ENCODE data around the gene FGGY.

Gene FGGY

DNA sequence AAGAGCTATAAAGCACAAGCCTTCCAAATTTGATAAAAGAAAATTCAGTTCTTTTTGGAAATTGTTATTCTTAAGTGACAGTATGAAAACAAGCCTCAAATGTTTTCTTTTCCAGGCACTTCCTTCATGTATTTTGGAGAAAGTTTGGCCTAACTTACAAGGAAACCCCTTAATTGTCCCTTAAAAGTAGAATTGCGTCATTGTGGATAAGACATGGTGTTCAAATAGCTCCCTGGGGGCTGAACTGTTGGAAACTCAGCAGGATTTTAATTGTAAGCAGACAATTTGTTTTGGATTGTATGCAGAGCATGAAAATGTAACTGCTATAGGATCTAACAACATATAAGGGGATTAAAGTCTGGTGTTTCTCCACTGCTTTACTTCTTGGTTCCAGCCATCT, 35.4 kb upstream of the FGGY start (continued):
- peak; percentile 37; the same call in 1 of the 2 replicates for TF ChIP-seq ZNF76 (tag by site-specific recombination; IDR thresholded peaks at IDR 0.05; ENCODE audit: borderline replicate concordance, low read depth)
- TF ChIP-seq, protein P1, sequence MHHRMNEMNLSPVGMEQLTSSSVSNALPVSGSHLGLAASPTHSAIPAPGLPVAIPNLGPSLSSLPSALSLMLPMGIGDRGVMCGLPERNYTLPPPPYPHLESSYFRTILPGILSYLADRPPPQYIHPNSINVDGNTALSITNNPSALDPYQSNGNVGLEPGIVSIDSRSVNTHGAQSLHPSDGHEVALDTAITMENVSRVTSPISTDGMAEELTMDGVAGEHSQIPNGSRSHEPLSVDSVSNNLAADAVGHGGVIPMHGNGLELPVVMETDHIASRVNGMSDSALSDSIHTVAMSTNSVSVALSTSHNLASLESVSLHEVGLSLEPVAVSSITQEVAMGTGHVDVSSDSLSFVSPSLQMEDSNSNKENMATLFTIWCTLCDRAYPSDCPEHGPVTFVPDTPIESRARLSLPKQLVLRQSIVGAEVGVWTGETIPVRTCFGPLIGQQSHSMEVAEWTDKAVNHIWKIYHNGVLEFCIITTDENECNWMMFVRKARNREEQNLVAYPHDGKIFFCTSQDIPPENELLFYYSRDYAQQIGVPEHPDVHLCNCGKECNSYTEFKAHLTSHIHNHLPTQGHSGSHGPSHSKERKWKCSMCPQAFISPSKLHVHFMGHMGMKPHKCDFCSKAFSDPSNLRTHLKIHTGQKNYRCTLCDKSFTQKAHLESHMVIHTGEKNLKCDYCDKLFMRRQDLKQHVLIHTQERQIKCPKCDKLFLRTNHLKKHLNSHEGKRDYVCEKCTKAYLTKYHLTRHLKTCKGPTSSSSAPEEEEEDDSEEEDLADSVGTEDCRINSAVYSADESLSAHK (tag by site-specific recombination; IDR thresholded peaks at IDR 0.05): peak; percentile 78
- TF ChIP-seq, protein P2, sequence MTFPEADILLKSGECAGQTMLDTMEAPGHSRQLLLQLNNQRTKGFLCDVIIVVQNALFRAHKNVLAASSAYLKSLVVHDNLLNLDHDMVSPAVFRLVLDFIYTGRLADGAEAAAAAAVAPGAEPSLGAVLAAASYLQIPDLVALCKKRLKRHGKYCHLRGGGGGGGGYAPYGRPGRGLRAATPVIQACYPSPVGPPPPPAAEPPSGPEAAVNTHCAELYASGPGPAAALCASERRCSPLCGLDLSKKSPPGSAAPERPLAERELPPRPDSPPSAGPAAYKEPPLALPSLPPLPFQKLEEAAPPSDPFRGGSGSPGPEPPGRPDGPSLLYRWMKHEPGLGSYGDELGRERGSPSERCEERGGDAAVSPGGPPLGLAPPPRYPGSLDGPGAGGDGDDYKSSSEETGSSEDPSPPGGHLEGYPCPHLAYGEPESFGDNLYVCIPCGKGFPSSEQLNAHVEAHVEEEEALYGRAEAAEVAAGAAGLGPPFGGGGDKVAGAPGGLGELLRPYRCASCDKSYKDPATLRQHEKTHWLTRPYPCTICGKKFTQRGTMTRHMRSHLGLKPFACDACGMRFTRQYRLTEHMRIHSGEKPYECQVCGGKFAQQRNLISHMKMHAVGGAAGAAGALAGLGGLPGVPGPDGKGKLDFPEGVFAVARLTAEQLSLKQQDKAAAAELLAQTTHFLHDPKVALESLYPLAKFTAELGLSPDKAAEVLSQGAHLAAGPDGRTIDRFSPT (tag by site-specific recombination; IDR thresholded peaks at IDR 0.05): peak; percentile 80; the same call in 1 of the 2 replicates
- TF ChIP-seq TCF7L2 (IDR thresholded peaks at IDR 0.05; ENCODE audit: borderline replicate concordance, low read depth, low read length): peak; percentile 66; the same call in 1 of the 2 replicates
- TF ChIP-seq, protein P3, sequence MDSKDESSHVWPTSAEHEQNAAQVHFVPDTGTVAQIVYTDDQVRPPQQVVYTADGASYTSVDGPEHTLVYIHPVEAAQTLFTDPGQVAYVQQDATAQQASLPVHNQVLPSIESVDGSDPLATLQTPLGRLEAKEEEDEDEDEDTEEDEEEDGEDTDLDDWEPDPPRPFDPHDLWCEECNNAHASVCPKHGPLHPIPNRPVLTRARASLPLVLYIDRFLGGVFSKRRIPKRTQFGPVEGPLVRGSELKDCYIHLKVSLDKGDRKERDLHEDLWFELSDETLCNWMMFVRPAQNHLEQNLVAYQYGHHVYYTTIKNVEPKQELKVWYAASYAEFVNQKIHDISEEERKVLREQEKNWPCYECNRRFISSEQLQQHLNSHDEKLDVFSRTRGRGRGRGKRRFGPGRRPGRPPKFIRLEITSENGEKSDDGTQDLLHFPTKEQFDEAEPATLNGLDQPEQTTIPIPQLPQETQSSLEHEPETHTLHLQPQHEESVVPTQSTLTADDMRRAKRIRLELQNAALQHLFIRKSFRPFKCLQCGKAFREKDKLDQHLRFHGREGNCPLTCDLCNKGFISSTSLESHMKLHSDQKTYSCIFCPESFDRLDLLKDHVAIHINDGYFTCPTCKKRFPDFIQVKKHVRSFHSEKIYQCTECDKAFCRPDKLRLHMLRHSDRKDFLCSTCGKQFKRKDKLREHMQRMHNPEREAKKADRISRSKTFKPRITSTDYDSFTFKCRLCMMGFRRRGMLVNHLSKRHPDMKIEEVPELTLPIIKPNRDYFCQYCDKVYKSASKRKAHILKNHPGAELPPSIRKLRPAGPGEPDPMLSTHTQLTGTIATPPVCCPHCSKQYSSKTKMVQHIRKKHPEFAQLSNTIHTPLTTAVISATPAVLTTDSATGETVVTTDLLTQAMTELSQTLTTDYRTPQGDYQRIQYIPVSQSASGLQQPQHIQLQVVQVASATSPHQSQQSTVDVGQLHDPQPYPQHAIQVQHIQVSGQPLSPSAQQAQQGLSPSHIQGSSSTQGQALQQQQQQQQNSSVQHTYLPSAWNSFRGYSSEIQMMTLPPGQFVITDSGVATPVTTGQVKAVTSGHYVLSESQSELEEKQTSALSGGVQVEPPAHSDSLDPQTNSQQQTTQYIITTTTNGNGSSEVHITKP (tag by site-specific recombination; IDR thresholded peaks at IDR 0.05): peak; percentile 22; the same call in 1 of the 2 replicates
- TF ChIP-seq ZNF837 (tag by site-specific recombination; IDR thresholded peaks at IDR 0.05): no peak
- TF ChIP-seq GFI1B (tag by site-specific recombination; IDR thresholded peaks at IDR 0.05): peak; percentile 40; the same call in 1 of the 2 replicates
- TF ChIP-seq ZNF629 (tag by site-specific recombination; IDR thresholded peaks at IDR 0.05): peak; percentile 93
- TF ChIP-seq FEZF1 (tag by site-specific recombination; IDR thresholded peaks at IDR 0.05): peak; percentile 79
- TF ChIP-seq ZFP69B (tag by site-specific recombination; IDR thresholded peaks at IDR 0.05): peak; percentile 33; the same call in 1 of the 2 replicates
- TF ChIP-seq, protein P4, sequence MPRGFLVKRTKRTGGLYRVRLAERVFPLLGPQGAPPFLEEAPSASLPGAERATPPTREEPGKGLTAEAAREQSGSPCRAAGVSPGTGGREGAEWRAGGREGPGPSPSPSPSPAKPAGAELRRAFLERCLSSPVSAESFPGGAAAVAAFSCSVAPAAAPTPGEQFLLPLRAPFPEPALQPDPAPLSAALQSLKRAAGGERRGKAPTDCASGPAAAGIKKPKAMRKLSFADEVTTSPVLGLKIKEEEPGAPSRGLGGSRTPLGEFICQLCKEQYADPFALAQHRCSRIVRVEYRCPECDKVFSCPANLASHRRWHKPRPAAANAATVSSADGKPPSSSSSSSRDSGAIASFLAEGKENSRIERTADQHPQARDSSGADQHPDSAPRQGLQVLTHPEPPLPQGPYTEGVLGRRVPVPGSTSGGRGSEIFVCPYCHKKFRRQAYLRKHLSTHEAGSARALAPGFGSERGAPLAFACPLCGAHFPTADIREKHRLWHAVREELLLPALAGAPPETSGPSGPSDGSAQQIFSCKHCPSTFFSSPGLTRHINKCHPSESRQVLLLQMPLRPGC (tag by site-specific recombination; IDR thresholded peaks at IDR 0.05): peak; percentile 92
- TF ChIP-seq ZEB2 (tag by site-specific recombination; IDR thresholded peaks at IDR 0.05): peak; percentile 93
- peak; percentile 93 for TF ChIP-seq ZNF843 (tag by site-specific recombination; IDR thresholded peaks at IDR 0.05)
- TF ChIP-seq OVOL3 (tag by site-specific recombination; IDR thresholded peaks at IDR 0.05): peak; percentile 65; the same call in 1 of the 2 replicates
- peak; percentile 74 for TF ChIP-seq ZNF366 (tag by site-specific recombination; conservative IDR thresholded peaks at IDR 0.05)
- TF ChIP-seq ZNF146 (tag by site-specific recombination; IDR thresholded peaks at IDR 0.05): peak; percentile 48; the same call in 1 of the 2 replicates
- TF ChIP-seq, protein P5, sequence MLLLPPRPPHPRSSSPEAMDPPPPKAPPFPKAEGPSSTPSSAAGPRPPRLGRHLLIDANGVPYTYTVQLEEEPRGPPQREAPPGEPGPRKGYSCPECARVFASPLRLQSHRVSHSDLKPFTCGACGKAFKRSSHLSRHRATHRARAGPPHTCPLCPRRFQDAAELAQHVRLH (tag by site-specific recombination; IDR thresholded peaks at IDR 0.05): peak; percentile 80; the same call in 1 of the 2 replicates
- TF ChIP-seq KLF7 (tag by site-specific recombination; IDR thresholded peaks at IDR 0.05; ENCODE audit: borderline replicate concordance): no peak
- 0 out of 2 replicates have a peak, but pooled peaks have one; percentile 40 for TF ChIP-seq ZNF335 (tag by site-specific recombination; conservative IDR thresholded peaks at IDR 0.05)
- peak; percentile 67 for TF ChIP-seq ZBTB17 (tag by site-specific recombination; IDR thresholded peaks at IDR 0.05)
- TF ChIP-seq ZNF24 (tag by site-specific recombination; IDR thresholded peaks at IDR 0.05): peak; percentile 81; the same call in 1 of the 2 replicates
- no peak for TF ChIP-seq ZNF266 (tag by site-specific recombination; IDR thresholded peaks at IDR 0.05; ENCODE audit: low read depth)
- TF ChIP-seq ZNF114 (tag by site-specific recombination; IDR thresholded peaks at IDR 0.05): no peak
- peak; percentile 69; the same call in 1 of the 2 replicates for TF ChIP-seq ZNF2 (tag by site-specific recombination; IDR thresholded peaks at IDR 0.05)
- TF ChIP-seq, protein P6, sequence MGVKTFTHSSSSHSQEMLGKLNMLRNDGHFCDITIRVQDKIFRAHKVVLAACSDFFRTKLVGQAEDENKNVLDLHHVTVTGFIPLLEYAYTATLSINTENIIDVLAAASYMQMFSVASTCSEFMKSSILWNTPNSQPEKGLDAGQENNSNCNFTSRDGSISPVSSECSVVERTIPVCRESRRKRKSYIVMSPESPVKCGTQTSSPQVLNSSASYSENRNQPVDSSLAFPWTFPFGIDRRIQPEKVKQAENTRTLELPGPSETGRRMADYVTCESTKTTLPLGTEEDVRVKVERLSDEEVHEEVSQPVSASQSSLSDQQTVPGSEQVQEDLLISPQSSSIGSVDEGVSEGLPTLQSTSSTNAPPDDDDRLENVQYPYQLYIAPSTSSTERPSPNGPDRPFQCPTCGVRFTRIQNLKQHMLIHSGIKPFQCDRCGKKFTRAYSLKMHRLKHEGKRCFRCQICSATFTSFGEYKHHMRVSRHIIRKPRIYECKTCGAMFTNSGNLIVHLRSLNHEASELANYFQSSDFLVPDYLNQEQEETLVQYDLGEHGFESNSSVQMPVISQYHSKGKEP (tag by site-specific recombination; IDR thresholded peaks at IDR 0.05): peak; percentile 80; the same call in 1 of the 2 replicates
- no peak for TF ChIP-seq ZNF571 (tag by site-specific recombination; IDR thresholded peaks at IDR 0.05)

Measured in HEK293 (cell line).